Astrocyte (in vitro differentiated cells and primary cell): Measurements from ENCODE around the gene DPM3. TPM values are rescaled to one million over a fixed set of nuclear protein-coding genes. Genes with fewer than 3 reads are reported as not detected.

Experiments
- DNase-seq: peaks from one replicate; pipeline ENCODE4 v3.0.0-alpha.2; 2010; ENCODE audit warnings: low read depth
- FAIRE-seq: peaks from 2 replicates; lab custom pipeline; 2011; peaks lifted over from hg19 to GRCh38; lab: Jason Lieb, UNC
- H2AFZ ChIP-seq: 2 replicates; pipeline ENCODE4 v1.6.0; 2012; ENCODE audit warnings: low read depth, low read length, inconsistent platforms
- H3K27ac ChIP-seq: 2 replicates; pipeline ENCODE4 v1.5.1; 2011; ENCODE audit warnings: low read depth, low read length, inconsistent platforms
- H3K27me3 ChIP-seq: 2 replicates; pipeline ENCODE4 v1.6.0; 2011; ENCODE audit warnings: low read length, inconsistent platforms; ENCODE audit not compliant: insufficient read depth
- H3K36me3 ChIP-seq: 2 replicates; pipeline ENCODE4 v1.5.1; 2011; ENCODE audit warnings: low read length, inconsistent platforms; ENCODE audit not compliant: insufficient read depth
- H3K4me1 ChIP-seq: 2 replicates; pipeline ENCODE4 v1.5.1; 2011; ENCODE audit warnings: low read length, inconsistent platforms; ENCODE audit not compliant: insufficient read depth
- H3K4me2 ChIP-seq: 2 replicates; pipeline ENCODE4 v1.6.0; 2012; ENCODE audit warnings: low read length, inconsistent platforms
- H3K4me3 ChIP-seq: 2 replicates; pipeline ENCODE4 v1.5.1; 2011; ENCODE audit warnings: low read depth, mild to moderate bottlenecking, low read length, inconsistent platforms; ENCODE audit not compliant: insufficient read depth
- H3K79me2 ChIP-seq: 2 replicates; pipeline ENCODE4 v1.6.0; 2012; ENCODE audit warnings: mild to moderate bottlenecking, low read length, inconsistent platforms; ENCODE audit not compliant: insufficient read depth
- H3K9ac ChIP-seq: 2 replicates; pipeline ENCODE4 v1.6.0; 2012; ENCODE audit warnings: mild to moderate bottlenecking, low read length, inconsistent platforms
- H3K9me3 ChIP-seq: 2 replicates; pipeline ENCODE4 v1.5.1; 2012; ENCODE audit warnings: low read depth, mild to moderate bottlenecking, low read length, inconsistent platforms; ENCODE audit not compliant: insufficient read depth
- H4K20me1 ChIP-seq: 2 replicates; pipeline ENCODE4 v1.6.0; 2012; ENCODE audit warnings: low read length, inconsistent platforms; ENCODE audit not compliant: insufficient read depth
- H3K27ac Mint-ChIP-seq: one replicate; pipeline ENCODE4 v1.8.0; 2021; ENCODE audit warnings: mild to moderate bottlenecking, mixed read lengths; ENCODE audit not compliant: unreplicated experiment
- H3K27me3 Mint-ChIP-seq: one replicate; pipeline ENCODE4 v1.8.0; 2021; ENCODE audit warnings: low read depth, mixed read lengths; ENCODE audit not compliant: unreplicated experiment
- H3K36me3 Mint-ChIP-seq: one replicate; pipeline ENCODE4 v1.8.0; 2021; ENCODE audit warnings: low read depth, mixed read lengths; ENCODE audit not compliant: unreplicated experiment
- H3K4me1 Mint-ChIP-seq: one replicate; pipeline ENCODE4 v1.8.0; 2021; ENCODE audit warnings: low read depth, mixed read lengths; ENCODE audit not compliant: unreplicated experiment
- H3K4me3 Mint-ChIP-seq: one replicate; pipeline ENCODE4 v1.8.0; 2021; ENCODE audit warnings: mild to moderate bottlenecking, moderate library complexity, mixed read lengths; ENCODE audit not compliant: unreplicated experiment
- H3K9me3 Mint-ChIP-seq: one replicate; pipeline ENCODE4 v1.8.0; 2021; ENCODE audit warnings: mild to moderate bottlenecking, mixed read lengths; ENCODE audit not compliant: unreplicated experiment
- CTCF ChIP-seq: IDR thresholded peaks from 2 replicates; pipeline ENCODE4 v1.5.1; 2011; ENCODE audit warnings: low read depth, mild to moderate bottlenecking, inconsistent platforms, low read length, moderate library complexity; ENCODE audit not compliant: insufficient read depth
- EZH2 ChIP-seq: IDR thresholded peaks from 2 replicates; pipeline ENCODE4 v1.6.1; 2012; ENCODE audit warnings: mild to moderate bottlenecking, low read length, inconsistent platforms; ENCODE audit not compliant: insufficient read depth
- total RNA-seq: library from RNA; stranded (reverse); gene quantifications from 2 replicates; pipeline ENCODE4 v1.2.1, GENCODE V29; 2021

Gene DPM3
- total RNA-seq, 1 donor from 2014 or later = 31.0 TPM

GRCh38 chr1:155124503-155125463 is 15.5 kb downstream of the DPM3 start:
- H3K9me3 ChIP-seq = no peaks in the 10 kb centered on the region
- Mint-ChIP-seq H3K27ac (peak overlapping the region; percentile 81), H3K36me3 (no peaks in the 10 kb centered on the region), H3K9me3 (peaks cover 2% of the 10 kb centered on the region), H3K27me3 (peaks cover 17% of the 10 kb centered on the region), H3K4me1 (peaks cover 33% of the 10 kb centered on the region), H3K4me3 (peak overlapping the region; percentile 51)
- peaks cover 40% of the 10 kb centered on the region for H3K4me1 ChIP-seq
- peak overlapping the region; percentile 22 for H3K4me2 ChIP-seq
- H3K36me3 ChIP-seq = no peaks in the 10 kb centered on the region
- TF ChIP-seq CTCF = no peak
- no peak for TF ChIP-seq EZH2
- H3K79me2 ChIP-seq = no peaks in the 10 kb centered on the region
- H2AFZ ChIP-seq = no peak overlapping the region
- no peak overlapping the region for H3K27ac ChIP-seq
- peak; percentile 13 for DNase-seq
- H4K20me1 ChIP-seq = no peaks in the 10 kb centered on the region
- H3K27me3 ChIP-seq = peaks cover 57% of the 10 kb centered on the region
- FAIRE-seq = no peak
- peak overlapping the region; percentile 18 for H3K9ac ChIP-seq
- H3K4me3 ChIP-seq = no peak overlapping the region

DNA sequence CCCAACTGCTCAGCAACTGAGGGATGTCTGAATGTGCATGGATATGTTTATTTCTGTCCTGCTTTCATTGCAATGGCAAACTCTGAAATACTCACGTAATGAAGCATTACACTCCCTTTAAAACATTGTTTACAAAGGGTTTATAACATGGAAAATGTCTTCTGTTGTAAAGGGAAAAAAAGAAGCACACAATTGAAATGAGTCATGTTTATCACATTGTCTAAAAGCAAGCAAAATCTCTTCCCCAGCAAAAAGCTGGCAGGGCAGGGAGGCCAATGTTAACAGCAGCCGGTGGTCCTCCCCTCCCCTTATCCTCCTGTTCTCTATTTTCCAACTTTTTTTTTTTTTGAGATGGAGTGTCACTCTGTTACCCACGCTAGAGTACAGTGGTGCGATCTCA is 16.5 kb downstream of the DPM3 start:
- no peak overlapping the region for H3K4me3 Mint-ChIP-seq
- FAIRE-seq (no peak), DNase-seq (no peak)
- H3K36me3 ChIP-seq = no peaks in the 10 kb centered on the region
- H3K36me3 Mint-ChIP-seq = no peaks in the 10 kb centered on the region
- peaks cover 31% of the 10 kb centered on the region for H3K4me1 ChIP-seq
- H3K4me1 Mint-ChIP-seq = peaks cover 26% of the 10 kb centered on the region
- no peaks in the 10 kb centered on the region for H3K9me3 ChIP-seq
- no peaks in the 10 kb centered on the region for H4K20me1 ChIP-seq
- no peak overlapping the region for H2AFZ ChIP-seq
- H3K9ac ChIP-seq = no peak overlapping the region
- H3K27ac ChIP-seq = no peak overlapping the region
- peaks cover 2% of the 10 kb centered on the region for H3K9me3 Mint-ChIP-seq
- no peak overlapping the region for H3K4me3 ChIP-seq
- no peak overlapping the region for H3K4me2 ChIP-seq
- peaks cover 20% of the 10 kb centered on the region for H3K27me3 Mint-ChIP-seq
- no peaks in the 10 kb centered on the region for H3K79me2 ChIP-seq
- peaks cover 61% of the 10 kb centered on the region for H3K27me3 ChIP-seq
- no peak for TF ChIP-seq EZH2
- TF ChIP-seq CTCF = no peak
- H3K27ac Mint-ChIP-seq = no peak overlapping the region

GRCh38 chr1:155122308-155122707 is 18.0 kb downstream of the DPM3 start:
- TF ChIP-seq EZH2 (no peak), CTCF (no peak)
- no peak for FAIRE-seq
- peaks cover 52% of the 10 kb centered on the region for H3K27me3 ChIP-seq

More at GRCh38 chr1:155122308-155122707, 18.0 kb downstream of the DPM3 start:
- Mint-ChIP-seq H3K4me1 (peaks cover 21% of the 10 kb centered on the region), H3K27me3 (peaks cover 29% of the 10 kb centered on the region), H3K27ac (no peak overlapping the region), H3K9me3 (peaks cover 2% of the 10 kb centered on the region), H3K36me3 (no peaks in the 10 kb centered on the region), H3K4me3 (no peak overlapping the region)
- Histone ChIP-seq H3K9ac (no peak overlapping the region), H3K4me3 (no peak overlapping the region), H4K20me1 (no peaks in the 10 kb centered on the region), H3K79me2 (no peaks in the 10 kb centered on the region), H3K36me3 (no peaks in the 10 kb centered on the region), H3K4me2 (no peak overlapping the region), H2AFZ (no peak overlapping the region), H3K4me1 (peaks cover 19% of the 10 kb centered on the region), H3K27ac (no peak overlapping the region), H3K9me3 (no peaks in the 10 kb centered on the region)
- DNase-seq = no peak
